Glomerular visceral epithelial cell (primary cell): Measurements from ENCODE around the gene BEND3.
A peak's percentile ranks its signal among the peaks of the same experiment; 100 is the strongest.
"Not testable (repeated sequence)": the region's sequence is repeated elsewhere in the genome, so short reads cannot be mapped to it uniquely, and the experiment has no call there.

ENCODE experiments used
- DNase-seq: peaks from one replicate; pipeline ENCODE4 v3.0.0-alpha.2; 2016; ENCODE audit errors: extremely low spot score

BEND3 gene

DNA sequence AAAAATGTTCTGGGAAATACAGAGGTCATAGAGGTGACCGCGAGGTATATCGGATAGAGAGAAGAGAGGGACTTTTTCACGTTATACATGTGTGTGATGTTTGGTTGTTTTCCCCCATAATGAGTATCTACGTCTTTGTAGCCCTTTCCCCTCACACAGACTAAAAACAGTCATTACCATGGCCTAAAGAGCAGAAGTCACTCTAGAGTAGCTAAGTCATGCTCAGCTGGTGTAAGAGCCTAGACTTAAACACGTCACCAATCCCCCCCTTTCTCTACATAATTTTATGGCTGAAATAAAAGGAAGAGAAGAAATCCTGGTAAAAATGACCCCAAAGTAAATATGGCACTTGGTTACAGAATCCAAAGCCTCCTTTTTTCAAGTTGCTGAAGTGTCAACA is 6.0 kb upstream of the BEND3 start:
- DNase-seq: no peak

DNA sequence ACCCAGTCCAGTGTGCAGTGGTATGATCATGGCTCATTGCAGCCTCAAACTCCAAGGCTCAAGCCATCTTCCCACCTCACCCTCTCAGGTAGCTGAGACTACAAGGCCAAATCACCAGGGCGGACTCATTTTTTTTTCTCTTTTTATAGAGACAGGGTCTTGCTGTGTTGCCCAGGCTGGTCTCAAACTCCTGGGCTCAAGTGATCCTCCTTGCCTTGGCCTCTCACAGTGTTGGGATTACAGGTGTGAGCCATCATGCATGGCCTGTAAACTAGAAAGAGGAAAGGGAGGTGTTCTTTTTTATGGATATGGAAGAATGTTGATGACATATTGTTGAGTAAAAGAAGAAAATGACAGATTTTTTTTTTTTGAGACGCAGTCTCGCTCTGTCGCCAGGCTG is 5.1 kb upstream of the BEND3 start:
- no peak for DNase-seq

DNA sequence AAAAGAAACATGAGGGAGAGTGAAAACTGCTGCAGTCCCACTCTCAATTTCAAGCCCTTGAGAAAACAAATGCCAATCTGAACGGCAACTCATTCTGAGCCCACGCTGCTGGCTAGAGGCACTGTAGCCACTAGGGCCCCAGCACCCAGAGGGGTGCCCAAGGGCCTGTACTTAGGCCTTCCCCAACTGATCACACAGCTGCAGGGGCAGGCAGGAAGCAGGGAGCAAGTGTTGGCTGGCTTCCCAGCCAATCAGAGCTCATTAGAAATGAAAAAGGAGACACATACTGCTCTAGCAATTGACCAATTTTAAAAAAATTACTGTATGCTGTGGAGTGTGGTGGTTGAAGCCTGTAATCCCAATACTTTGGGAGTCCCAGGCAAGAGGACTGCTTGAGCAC is 3.7 kb upstream of the BEND3 start:
- DNase-seq: no peak

GRCh38 chr6:107118540-107118939 is 3.2 kb upstream of the BEND3 start:
- DNase-seq: not testable (repeated sequence)

- no peak for DNase-seq
Observed at GRCh38 chr6:107116931-107117330, 1.6 kb upstream of the BEND3 start.

DNA sequence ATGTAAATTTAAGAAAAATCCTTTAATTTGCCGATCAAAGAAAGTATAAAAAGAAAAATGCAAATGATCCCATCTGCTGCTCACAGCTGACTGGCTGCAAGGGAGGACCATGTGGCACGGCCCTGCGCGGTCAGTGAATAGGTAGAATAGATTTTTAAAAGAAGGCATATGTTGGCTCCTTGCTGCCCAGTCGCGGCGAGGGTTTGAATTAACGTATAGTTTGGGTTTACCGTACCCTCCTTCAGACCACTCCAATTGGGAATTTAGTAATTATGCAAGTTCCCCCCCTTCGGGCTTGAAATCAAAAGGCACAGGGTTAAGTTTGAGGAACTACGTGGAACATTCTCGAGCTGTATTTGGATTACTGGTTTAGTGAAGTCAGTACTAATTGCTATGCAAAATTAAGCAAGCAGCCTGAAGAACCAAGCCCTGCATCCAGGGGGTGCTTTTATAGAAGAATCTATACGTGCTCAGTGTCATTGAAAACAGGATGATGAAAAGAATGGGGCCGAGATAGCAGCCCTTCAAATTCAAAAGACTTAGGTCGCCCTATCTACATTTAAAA is 1.1 kb upstream of the BEND3 start:
- DNase-seq: no peak

DNA sequence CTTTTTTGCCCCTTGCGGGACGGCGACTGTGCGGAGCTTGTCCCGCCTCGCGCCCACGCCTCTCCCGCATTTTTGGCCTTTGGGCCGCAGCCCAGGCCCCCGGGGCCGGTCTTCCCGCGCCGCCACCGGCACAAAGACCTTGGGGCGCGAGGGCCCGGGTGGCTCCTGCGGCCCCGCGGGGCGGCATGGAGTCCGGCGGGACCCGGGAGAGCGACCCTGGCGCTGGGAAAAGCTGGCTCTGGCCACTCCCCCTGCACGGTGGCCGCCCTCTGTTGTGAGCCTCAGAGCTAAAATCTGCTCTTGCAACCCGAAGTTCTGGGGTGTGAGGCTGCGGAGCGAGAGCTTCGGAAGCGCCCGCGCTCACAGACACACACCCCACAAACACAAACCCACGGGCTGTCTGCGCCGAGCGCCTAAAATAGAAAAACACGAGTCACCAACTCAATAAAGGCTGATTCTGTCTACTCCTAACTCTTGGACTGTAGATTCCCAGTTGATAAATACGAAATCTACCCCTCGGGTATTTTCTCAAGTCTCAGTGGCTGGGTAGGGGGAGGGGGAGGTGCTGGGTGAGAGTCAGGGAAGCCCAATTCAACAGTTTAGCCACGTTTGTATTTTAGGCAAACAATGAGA is 496 bp upstream of the BEND3 start:
- DNase-seq: peak; percentile 54

DNA sequence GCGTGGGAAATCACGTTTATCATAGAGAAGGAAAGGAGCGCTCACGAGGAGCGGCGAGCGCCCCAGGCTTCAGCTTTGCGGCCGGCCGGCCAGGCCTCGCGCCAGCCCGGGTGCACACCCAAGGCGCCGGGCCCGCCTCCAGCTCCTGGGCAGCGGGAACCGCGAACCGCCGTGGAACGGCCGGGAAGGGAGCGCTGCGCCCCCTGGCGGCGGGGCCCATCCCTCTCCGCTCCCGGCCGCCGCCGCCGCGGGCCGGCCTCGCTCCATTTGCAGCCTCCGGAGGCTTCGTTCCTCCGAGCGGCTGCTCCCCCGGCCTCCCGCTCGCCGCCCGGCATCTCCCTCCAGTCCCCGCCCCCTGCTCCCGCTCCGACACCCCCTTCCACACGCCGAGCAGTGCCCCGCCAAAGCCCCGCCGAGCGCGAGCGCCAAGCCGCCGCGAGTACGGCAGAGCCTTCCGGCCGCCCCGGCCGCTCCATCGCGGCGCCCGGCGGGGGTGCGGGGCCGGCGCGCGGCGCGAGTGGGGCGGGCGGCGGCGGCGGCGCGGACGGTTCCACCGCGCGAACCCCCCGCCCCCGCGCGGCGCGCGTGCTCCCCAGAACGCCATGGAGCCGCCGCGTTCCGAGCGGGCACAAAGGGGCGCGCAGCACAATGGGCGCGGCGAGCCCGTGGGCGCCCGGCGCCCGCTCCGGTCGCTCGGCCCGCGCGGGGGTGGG is 946 bp downstream of the BEND3 start:
- peak; percentile 91 for DNase-seq

- peak; percentile 57 for DNase-seq
Observed at GRCh38 chr6:107110200-107110599, 5.1 kb downstream of the BEND3 start.

DNA sequence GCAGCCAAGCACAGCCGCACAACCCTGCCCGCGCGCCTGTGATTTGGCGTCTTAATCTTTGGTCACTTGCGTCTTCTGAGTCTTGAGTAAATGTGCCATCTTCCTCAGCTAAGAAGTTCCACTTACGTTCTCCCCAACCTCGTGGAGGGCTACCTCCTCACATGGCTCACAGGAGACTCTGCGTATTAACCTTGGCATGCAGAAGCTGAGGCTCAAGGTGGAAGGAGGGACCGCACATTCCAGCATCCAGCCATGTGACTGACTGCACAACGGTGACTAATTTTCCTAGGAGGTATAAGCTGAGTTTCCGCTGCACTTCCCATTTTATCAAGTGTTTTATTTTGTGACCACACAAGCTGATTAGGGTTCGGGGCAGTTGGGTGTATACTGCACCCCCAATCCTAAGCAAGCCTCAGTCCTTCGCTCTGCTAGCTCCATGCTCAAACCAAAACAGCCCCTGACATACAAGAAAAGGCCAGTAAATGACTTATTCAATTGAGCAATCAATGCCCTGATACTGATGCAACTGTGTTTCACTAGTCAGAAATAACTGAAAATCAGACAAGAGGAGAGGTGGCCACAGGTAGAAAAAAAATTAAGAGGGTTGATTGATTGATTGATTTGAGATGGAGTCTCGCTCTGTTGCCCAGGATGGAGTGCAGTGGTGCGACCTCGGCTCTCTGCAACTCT is 7.0 kb downstream of the BEND3 start:
- peak; percentile 84 for DNase-seq

DNA sequence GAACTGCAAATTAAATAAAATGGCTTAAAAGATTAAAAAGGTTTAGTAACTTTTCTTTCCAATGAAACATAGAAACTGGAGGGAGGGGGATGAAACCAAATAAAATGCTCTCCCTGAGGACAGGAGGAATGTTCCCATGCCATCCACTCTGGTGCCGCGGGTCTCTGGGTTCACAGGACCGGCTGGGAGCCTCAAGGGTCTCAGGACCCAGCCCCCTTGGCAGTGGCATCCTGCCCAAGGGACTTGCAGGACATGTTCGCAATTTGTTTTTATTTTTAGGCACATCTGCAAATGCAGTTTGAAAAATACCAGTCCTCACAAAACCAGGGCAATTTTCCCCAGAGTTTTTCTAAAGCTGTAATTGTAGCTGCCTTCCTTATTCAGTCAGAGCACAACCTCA is 7.5 kb downstream of the BEND3 start:
- no peak for DNase-seq

DNA sequence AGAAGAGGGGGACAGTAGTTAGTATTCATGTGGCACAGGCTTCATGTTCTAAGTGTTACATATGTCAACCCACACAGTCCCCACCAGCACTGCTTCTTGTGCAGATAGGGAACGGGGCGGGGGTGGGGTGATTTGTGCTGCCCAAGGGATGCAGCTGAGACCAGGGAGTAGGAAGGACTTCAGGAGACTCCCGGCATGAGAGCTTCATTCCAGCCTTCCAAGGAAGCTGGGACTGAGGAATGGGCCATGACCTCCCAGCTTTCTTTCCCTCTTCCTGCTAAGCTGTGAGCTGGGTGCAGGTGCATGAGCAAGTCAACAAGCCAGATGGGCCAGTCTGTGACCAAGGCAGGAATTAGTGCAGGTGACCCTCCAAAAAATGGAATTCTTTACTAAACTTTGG is 9.2 kb downstream of the BEND3 start:
- DNase-seq: no peak

DNA sequence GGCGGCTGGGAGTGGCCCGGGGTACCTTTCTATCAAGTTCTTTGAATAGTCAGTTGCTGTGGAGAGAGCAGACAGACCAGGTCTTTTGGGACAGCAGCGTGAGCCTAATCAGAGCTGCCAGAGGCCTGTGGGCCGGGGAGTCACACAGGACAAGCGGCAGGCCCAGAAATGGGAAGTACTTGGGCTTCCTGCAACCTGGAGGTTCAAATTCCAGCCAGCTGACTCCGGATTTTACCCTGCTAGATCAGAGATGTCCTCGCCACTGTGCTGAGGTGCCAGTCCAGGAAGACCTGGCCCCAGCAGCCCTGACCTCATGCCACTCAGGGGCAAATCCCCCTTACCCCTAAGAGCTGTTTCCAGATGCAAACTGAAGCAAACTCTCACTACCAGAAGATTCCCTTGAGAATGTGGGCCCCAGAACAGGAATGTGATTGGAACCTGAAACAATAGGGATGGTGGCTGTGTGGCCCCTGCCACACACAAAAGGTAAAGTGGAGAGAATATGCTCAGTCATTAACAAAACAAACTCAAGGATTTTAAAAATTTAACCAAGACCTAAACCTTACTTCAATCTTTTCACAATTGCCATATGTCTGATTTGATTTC is 9.7 kb downstream of the BEND3 start:
- DNase-seq: no peak

- no peak for DNase-seq
Observed at GRCh38 chr6:107103082-107103481, 12.2 kb downstream of the BEND3 start.

GRCh38 chr6:107102414-107102805 is 12.9 kb downstream of the BEND3 start:
- no peak for DNase-seq

DNA sequence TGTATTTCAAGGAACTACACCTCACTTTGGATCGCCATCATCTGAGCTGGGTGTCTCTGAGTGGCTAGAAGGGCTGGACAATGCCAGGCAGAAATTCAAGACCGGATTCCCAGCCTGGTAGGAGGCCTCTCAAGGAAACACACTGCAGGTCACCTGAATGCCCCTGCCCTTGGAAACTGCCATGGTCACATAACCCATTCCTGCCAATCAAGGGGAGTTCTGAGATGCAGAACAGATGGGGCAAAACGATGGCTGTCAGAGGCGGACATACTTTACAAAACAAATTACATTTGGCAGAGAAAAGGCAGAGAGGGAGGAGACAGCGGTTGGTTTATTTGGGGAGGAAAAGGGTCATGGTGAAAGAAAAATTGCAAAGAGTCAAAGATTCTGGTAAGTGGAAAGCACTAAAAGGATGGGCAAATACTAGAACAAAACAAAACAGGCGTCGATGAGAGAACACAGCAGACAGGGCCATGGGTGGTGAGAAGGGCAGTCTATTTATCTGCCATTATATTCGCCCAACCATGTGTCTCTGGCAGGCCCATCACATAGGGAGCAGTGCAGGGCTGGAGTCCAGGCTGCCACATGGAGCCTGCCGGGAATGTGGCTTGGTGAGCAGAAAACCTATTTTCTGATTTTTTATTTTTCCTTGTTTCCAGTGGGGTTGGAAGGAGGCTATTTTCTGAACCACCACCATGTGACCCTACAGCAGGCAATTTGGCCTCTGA is 13.5 kb downstream of the BEND3 start:
- DNase-seq: no peak

- DNase-seq: no peak
Observed at GRCh38 chr6:107101211-107101610, 14.1 kb downstream of the BEND3 start.

DNA sequence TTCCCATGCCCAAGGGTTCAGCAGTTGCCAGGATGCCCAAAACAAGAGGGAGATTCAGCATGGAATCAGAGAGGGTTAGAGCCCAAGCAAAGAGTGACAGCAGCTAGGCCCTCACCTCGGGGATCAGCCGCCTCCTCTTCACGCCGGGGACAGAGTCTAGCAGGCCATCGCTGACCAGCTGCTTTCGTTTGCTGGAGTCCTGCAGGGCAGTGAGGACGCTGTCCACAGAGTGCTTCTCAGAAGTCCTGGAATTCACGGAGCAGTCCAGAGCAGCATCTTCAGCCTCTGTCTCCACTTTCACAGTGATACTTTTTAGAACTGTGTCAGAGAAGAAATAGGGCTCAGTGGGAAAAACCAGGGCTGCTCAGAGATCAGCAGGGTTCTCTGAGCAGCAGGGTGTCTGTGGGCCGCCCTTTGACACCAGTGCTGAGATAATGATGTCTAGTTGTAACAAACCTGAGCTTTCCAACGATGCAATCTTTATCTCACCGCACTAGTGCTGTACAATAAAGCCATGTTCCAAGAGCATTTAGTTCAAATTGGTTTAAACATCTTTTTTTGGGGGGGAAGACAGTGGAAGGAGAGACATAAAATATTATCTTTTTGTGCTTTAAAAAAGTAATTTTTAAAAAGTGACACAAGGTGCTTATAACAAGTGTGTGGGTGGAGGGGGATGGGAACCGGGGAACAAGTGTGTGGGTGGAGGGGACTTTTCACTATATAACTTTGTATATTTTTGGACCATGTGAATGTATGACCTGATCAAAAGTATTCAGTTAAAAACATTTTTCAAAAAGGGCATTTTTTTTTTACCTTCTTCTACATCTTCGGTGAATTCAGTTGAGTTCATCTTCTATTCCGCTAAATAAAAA is 16.6 kb downstream of the BEND3 start:
- no peak for DNase-seq

DNA sequence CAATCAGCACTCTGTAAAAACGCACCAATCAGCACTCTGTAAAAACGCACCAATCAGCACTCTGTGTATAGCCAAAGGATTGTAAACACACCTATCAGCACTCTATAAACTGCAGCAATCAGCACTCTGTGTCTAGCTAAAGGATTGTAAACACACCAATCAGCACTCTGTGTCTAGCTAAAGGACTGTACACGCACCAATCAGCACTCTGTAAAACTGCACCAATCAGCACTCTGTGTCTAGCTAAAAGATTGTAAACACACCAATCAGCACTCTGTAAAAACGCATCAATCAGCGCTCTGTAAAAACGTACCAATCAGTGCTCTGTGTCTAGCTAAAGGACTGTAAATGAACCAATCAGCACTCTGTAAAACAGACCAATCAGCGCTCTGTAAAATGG is 30.9 kb downstream of the BEND3 start:
- DNase-seq: not testable (repeated sequence)

GRCh38 chr6:107083921-107084320 is 31.4 kb downstream of the BEND3 start:
- no peak for DNase-seq
